GM18520 (cell line): Measurements from ENCODE around the gene NR4A3.
"Not testable (repeated sequence)": the region's sequence is repeated elsewhere in the genome, so short reads cannot be mapped to it uniquely, and the experiment has no call there.

Experiments used
- ATAC-seq: cut with Tn5 transposase; IDR thresholded peaks from one replicate; pipeline ENCODE4 v1.9.1; 2021; ENCODE audit not compliant: unreplicated experiment

The NR4A3 gene

DNA sequence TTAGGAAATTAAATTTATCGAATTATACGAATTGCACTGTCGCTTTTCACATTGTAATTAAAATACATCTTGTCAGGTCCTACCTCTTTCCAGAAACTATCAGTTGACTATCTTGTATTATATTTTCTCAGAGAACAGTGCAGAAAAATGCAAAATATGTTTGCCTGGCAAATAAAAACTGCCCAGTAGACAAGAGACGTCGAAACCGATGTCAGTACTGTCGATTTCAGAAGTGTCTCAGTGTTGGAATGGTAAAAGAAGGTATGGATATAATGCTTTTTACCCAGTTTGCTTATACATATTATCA lies 10.8 kb downstream of the NR4A3 start:
- ATAC-seq: no peak

DNA sequence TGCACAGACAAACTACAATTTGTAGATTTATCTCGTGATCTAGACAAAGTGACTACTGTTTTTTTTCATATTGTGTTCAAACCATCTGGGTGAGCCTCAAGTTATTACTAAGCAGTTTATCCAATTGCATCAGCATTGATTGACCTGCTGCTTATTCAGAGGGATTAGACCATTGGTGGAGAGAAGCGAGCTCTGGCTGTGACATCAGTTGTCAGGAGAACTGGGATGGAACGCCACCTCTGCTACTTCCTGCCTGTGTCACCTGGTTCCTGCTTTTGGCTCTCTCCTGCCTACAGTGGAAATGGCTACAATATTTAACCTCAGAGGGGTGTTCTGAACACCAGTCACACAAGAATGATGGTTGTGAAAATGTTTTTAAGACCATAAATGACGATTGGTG lies 12.1 kb downstream of the NR4A3 start:
- no peak for ATAC-seq

DNA sequence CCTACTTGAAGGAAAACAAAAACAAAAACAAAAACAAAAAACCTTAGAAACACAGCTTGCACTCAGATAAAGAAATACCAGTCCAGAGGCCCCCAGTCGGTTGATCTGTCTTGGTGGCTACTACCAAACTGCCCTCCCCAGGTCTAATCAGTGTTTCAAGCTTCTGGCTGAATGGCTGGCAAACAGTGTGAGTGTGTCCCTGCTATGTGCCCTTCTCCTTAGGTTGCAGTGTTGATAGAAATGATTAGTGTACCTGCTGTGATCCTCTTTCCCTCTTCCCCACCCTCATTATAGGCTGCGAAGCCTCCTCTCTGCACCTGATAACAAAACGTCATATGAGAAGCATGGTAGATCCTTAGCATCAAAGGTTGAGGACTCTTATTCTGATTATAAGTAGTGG lies 12.8 kb downstream of the NR4A3 start:
- ATAC-seq: no peak

DNA sequence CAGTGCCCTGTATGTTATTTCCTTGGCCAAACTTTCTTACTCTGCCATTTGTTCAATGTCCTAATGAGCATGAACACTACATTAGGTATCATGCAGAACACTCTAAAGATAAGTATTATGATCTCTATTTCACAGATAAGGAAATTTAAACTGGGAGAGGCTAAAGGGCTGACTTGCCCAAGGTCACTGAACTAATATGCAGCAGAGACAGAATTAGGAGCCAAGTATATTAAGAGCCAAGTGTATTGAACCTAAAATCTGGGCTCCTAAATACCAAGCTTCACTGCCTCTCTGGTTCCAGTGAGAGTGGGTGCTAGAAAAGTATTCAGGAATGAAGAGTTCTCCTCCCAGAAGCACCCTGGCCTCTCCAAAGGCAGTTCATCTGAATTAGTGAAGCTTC lies 13.5 kb downstream of the NR4A3 start:
- no peak for ATAC-seq

DNA sequence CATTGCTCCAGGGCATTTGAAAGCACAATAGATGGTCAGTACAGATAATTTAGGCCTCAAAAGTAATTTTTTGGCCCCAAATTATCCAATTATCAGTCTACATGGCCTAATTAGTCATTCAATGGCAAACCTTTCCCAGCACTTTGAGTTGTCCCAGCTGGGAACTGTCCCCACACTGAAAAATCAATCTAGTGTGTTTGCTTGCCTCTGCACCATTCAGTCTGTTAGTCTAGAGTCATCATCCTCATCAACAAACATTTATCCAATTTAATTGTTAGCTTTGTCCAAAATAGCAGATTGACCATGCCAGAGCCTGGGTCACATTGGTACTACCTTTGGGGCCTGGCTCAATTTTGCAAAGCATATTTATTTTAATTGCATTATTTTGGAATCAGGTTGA lies 13.9 kb downstream of the NR4A3 start:
- ATAC-seq: no peak

DNA sequence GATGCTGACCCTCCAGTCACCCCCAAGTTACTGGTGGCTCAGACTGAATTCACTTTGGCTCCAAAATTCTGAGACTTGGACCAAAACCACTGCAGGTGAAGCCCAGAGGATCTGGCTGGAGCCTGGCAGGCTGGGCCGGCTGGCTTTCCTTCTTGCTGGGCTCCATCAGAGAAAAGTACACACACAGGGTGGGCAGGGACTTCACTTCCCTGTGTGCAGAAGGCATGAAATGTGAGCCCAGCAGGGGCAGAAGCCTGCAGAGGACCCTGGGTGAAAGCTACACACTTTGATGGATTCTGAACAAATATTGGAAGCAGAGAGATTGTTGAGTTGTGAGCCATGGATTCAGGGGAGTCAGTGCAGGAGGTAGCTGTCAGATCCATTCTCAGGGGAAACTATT lies 18.4 kb downstream of the NR4A3 start:
- no peak for ATAC-seq

DNA sequence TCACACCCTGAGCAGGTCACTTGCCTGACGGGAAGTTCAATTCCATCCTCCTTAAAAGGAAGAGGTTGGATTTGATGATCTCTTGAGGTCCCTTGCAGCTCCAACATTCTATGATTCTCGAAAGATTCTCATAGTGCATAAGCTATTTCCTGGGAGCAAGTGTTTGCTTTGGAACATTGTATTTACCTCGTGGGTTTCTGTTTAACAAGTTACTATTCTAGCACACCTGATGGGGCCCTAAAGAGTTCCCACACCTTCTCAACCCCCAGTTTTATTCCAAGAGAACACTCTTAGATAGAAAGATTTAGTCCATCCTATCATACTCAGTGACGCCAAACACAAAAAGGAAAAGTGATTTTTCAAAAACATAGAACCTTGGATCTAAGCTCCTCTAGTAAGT lies 23.4 kb downstream of the NR4A3 start:
- no peak for ATAC-seq

DNA sequence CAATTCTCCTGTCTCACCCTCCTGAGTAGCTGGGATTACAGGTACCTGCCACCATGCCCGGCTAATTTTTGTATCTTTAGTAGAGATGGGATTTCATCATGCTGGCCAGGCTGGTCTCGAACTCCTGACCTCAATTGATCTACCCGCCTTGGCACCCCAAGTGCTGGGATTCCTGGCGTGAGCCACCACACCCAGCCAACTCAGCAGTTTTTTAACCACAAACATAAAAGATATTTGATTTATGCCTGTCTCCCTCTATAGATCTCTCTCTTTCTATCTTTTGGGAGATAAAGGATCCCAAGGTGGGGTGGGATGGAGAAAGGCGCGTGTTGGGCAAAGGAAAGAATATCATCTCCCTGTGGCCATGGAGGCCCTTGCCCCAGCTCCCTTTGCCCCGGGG lies 26.8 kb downstream of the NR4A3 start:
- ATAC-seq: no peak

DNA sequence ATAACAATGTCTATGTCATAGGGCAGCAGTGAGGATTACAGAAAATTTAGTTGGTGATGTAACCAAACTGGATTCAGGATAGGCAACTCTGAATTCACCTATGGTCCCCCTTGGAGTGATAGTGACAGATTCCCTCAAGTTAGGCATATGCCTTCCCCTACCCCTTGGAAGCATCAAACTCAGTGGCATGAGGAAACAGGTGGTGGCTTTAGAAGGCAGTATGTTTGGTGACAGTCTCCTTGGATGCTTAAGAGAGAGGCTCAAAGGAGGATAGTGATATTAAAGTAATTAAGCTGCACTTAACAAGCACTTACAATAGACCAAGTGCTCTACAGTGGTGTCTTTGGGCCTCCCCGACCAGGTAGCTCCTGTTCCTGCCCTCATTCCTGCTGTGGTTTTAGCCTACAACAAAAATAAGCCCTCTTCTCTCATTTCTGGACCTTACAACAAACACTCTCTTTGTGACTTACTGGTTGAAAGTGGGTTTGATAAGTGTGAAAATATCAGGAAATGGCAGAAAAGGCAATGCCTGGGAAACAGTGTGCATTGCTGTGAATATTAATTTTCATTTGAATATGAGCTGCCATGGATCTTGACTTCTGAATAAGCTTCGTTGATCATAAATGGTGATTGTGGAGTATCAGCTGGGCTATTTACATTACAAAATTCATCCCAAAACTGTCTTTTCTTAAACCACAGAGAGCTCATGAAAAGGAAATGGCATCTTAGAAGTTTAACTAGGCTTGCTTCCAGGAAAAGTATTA lies 29.2 kb downstream of the NR4A3 start:
- ATAC-seq: no peak

DNA sequence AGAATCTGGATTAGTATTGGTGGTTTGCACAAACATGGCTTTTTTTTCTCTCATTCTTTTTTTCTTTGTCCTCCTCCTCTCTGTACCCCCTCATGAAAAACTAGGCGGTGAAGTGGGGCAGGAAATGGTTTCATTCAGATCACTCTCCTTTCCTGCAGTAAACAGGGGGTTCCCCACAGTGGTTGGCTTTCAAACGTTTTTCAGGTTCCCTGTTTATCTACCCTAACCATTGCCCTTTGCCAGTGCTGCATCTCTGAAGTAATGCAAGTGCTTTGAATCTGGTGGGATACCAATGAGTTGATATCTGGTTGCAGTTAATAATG lies 29.8 kb downstream of the NR4A3 start:
- peak; percentile 56 for ATAC-seq

DNA sequence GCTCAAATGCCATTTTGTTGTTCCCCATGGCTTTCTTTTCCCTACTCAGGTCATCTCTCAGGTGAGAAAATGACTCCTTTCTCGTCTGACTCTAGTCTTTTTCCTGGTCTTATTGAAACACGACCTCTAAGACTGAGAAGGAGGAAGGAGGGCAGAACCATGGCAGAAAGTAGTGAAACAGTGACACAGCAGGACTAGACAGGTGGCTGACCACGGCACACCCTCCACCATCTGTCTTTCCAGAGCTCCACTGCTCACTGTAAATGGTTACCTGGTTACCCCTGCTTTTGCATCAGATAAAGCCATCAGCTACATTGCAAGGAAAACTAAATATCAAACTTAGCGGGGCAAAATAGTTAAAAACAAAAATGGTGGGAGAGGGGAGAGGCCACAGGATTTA lies 30.9 kb downstream of the NR4A3 start:
- no peak for ATAC-seq

DNA sequence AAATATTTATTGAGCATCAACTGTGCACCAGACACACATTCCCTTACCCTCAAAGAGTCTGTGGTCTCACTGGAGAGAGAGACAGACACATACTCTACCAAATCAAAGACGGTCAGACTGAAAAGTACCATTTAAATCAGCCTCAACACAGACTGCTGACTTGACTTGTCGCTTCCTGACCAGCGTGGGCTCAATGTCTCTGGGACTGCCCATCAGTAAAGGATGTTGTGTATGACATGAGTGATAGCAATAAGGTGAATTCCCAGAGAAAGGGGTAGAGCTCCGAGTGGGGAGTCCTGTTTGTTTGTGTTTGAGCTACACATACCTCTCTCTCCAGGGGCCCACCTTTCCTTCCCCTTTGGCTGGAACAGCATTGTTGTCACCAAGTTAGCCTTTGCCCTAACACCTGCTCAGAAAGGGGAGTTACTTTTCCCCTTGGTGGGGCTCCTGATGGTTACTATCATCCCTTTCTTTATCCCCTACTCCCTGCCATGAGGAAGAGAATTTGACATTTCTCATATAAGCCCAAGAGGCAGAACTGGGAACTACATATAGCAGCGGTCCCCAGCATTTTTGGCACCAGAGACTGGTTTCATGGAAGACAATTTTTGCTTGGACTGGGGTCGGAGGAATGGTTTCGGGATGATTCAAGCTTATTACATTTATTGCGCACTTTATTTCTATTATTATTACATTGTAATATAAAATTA lies 33.9 kb downstream of the NR4A3 start:
- ATAC-seq: no peak

DNA sequence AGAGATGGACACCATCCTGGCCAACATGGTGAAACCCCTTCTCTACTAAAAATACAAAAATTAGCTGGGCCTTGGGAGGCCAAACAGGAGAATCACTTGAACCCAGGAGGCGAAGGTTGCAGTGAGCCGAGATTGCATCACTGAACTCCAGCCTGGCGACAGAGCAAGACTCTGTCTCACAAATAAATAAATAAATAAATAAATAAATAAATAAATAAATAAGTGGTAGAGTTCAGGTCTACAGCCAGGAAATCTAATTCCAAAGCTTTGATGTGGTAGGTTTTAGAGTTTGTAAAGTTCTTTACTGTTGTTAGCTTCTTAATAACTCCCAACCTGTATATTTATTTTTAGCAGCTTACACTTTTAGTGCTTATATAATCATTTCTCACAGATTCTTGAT lies 35.9 kb downstream of the NR4A3 start:
- not testable (repeated sequence) for ATAC-seq

DNA sequence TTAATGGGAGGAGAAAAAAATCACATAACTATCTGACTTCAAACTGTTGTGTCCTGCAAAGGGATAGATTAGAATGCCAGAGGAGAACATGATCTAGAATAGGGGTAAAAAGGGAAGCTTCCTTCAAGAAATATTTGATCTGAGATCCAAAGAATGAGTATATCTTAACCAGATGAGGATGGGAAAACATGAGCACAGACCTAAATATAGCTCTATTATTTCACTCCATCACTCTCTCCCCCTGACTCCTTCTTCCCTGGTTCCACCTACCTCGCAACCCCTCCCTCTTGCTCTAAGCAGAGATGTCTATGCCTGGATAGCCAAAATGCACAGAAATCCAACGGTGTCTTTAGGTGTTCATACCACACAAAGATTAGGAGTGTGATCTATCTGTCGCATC lies 36.4 kb downstream of the NR4A3 start:
- ATAC-seq: no peak

DNA sequence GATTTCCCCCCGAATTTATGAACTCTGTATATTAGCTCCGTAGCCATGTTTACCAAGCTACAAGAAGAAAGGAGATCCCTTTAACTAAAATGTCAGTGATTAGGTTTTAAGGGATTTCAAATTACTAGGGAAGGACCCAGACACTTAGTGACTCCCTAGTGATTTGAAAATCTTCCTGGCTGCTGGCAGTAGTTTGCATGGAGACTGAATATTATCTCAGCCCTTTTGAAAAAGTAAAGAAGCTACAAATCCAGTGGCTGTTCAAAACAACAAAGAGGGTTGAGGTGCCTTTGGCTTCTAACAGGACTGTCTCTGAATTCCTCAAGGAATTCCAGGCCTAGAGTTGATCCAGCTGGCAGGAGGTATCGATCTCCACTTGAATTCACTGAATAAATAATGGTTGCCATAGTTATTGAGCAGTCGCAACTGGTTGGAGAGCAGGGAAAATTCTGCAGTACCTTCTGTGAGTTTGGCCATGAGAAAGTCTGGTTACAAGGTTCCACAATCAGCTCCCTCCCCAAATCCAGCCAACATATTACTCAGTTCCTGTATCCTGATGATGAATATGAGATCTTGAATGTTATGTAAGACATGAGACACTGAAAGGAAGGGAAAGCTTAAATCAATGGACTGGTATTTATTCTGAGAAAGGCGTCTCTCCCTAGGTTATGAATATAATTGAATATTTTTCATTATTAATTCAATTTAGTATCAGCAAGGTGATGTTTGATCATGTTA lies 37.7 kb downstream of the NR4A3 start:
- no peak for ATAC-seq

DNA sequence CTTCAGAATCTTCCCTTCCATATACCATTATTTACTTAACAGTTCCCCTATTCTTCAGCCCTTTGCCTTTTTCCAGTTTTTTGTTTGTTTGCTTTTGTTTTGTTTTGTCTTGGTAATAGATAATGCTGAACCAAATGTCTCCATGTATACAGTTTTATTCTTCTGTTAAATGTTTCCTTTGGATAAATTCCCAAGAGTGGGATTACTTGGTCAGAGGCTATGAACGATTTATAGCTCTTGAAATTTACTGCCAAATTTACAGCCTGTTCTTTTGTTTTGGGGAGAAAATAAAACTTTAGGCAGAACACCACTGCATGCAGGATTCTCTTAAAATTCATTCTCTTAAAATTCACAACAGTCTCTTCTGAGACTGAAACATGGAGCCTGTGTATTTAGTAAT lies 38.6 kb downstream of the NR4A3 start:
- no peak for ATAC-seq

DNA sequence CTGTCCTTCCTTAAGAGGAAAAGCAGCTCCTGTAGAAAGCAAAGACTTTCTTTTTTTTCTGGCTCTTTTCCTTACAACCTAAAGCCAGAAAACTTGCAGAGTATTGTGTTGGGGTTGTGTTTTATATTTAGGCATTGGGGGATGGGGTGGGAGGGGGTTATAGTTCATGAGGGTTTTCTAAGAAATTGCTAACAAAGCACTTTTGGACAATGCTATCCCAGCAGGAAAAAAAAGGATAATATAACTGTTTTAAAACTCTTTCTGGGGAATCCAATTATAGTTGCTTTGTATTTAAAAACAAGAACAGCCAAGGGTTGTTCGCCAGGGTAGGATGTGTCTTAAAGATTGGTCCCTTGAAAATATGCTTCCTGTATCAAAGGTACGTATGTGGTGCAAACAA lies 42.3 kb downstream of the NR4A3 start:
- ATAC-seq: no peak

DNA sequence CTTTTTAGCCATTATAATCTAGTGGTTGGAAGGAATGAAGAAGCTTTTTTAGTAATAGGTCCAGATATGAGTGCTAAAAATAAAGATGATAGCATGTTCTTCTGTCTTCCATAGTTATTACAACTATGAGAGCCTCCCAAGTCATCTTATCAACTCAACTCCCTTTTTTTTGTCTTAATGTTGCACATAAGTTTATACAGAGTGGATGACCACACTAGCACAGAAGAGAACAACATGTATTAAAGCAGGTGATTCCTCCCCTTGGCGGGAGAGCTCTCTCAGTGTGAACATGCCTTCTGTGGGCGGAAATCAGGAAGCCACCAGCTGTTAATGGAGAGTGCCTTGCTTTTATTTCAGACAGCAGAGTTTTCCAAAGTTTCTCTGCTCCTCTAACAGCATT lies 44.7 kb downstream of the NR4A3 start:
- no peak for ATAC-seq

DNA sequence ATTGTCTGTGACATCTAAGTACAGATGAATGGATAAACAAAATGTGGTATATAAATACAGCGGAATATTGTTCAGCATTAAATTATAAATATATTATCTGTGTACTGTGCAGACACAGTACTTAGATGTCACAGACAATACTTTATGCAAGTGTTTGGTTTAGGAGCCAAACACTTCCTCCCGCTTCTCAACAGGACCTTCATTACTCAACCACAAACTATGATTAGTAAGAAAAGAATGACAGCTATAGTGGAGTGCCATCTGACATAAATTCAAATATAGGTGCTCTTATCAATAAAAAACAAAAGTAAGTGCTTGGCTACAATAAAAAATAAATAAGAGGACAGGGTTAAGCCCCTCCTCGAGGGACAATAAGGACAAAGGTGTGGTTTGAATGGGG lies 45.9 kb downstream of the NR4A3 start:
- no peak for ATAC-seq

DNA sequence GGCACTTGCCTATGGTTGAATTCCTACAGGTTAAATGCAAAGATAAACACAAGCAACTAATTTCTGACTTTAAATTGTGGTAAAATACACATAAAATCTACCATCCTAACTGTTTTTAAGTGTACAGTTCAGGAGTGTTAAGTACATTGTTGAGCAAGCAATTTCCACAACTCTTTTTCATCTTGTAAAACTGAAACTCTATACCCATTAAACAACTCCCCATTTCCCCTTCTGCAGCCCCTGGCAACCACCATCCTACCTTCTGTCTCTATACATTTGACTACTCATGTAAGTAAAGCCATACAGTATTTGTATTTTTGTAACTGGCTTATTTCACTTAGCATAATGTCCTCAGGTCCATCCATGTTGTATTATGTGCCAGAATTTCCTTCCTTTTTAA lies 46.3 kb downstream of the NR4A3 start:
- no peak for ATAC-seq

DNA sequence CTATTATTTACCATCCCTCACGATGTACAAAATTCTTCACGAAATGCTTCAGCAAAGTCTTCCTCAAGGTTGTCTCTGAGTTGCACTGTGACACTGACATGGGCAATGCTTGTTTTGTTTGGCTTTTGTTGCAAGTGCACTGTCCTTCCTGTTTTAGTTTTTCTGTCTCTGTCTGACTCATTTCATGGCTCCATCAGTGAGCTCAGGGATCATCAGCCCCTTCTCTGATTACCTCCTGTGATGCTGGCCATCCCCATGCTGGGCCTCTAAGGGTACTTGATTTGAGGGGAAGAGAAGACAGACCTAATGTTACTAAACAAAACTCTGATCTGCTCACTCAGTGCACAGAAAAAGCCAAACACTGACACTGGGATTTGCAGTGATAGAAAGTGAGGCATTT lies 47.2 kb downstream of the NR4A3 start:
- peak; percentile 66 for ATAC-seq

DNA sequence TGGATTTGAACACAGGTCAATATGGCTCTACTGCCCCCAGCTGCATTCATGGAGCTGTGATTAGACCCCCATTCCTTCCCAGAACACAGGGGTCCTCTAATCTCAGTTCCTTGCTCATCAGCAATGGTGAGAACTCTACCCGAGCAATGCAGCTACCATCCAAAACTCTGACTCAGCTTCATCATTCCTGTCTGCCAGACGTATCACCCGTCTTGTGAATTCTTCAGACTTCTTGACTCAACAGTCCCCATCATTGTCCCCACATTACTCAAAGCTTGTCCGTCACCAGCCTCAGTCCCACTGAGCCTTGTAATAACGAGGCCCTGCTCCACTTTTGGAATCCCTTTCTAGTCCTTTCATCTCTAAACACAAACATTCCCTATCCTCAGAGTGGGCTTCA lies 48.4 kb downstream of the NR4A3 start:
- no peak for ATAC-seq

DNA sequence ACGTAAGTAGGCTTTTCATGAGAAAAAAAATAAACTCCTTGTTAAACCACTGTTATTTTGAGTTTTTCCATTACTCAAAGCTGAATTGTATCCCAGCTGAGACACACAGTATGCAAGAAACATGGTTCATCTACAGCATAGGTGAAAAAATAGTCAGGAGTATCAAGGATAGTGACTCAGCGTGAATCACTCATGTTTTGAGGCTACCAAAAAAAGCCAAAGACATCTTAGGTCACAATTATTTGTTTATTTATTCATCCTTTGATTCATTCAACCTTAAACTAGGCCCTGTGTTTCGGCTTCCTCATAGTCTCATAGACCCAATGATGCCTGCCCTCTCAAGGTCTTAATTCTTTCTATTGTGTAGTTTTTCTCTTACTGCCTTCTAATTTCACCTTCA lies 51.8 kb downstream of the NR4A3 start:
- ATAC-seq: no peak
